Lung microvascular endothelial cell (primary cell): ENCODE data around the gene TBC1D3B. TPM values are rescaled to one million over a fixed set of nuclear protein-coding genes. Genes with fewer than 3 reads are reported as not detected.
"Not testable (repeated sequence)": the region's sequence is repeated elsewhere in the genome, so short reads cannot be mapped to it uniquely, and the experiment has no call there.

Source experiments
- DNase-seq, 2 donors: peaks; one replicate each; pipeline versions ENCODE4 v3.0.0 to v3.0.0-alpha.2; 2010; ENCODE audit warnings: low read depth in 2 of 2
- total RNA-seq: library from RNA; depleted of rRNA; stranded (reverse); fragments of >200 nt; gene quantifications from 2 replicates; pipeline ENCODE4 v1.2.1, GENCODE V29; 2014

The TBC1D3B gene
- total RNA-seq, 1 donor from 2014 or later: 0.99 TPM

GRCh38 chr17:36131421-36131820 is 45.0 kb downstream of the TBC1D3B start:
- no peak for DNase-seq

- no peak for DNase-seq
Measured at GRCh38 chr17:36130346-36130745, 46.1 kb downstream of the TBC1D3B start.

- no peak for DNase-seq
Measured at GRCh38 chr17:36129616-36130015, 46.8 kb downstream of the TBC1D3B start.

GRCh38 chr17:36128411-36128978 is 47.9 kb downstream of the TBC1D3B start:
- no peak for DNase-seq

GRCh38 chr17:36127911-36128310 is 48.5 kb downstream of the TBC1D3B start:
- DNase-seq: no peak

GRCh38 chr17:36127199-36127893 is 49.1 kb downstream of the TBC1D3B start:
- no peak for DNase-seq

GRCh38 chr17:36124879-36125824 is 51.3 kb downstream of the TBC1D3B start:
- DNase-seq: peak in 1 of 2 donors; percentile 5

- no peak for DNase-seq
Measured at GRCh38 chr17:36123431-36123830, 53.0 kb downstream of the TBC1D3B start.

- DNase-seq: not testable (repeated sequence)
Measured at GRCh38 chr17:36121099-36121498, 55.3 kb downstream of the TBC1D3B start.

- no peak for DNase-seq
Measured at GRCh38 chr17:36120221-36120620, 56.2 kb downstream of the TBC1D3B start.

- DNase-seq: no peak
Measured at GRCh38 chr17:36118477-36119353, 57.7 kb downstream of the TBC1D3B start.

- DNase-seq: no peak
Measured at GRCh38 chr17:36117505-36118382, 58.7 kb downstream of the TBC1D3B start.

Other genes with a start within 250 kb of the TBC1D3B start
- gene RDM1, start 245.9 kb downstream of the TBC1D3B start, total RNA-seq: not detected in 2 replicates
- gene LYZL6, start 232.9 kb downstream of the TBC1D3B start, total RNA-seq: not detected in 2 replicates
- under 0.01 TPM in 1 of 2 replicates, not detected in the other for gene CCL16, start 195.1 kb downstream of the TBC1D3B start, total RNA-seq
- 3.9 and 4.6 TPM in 2 replicates for gene CCL14, start 189.9 kb downstream of the TBC1D3B start, total RNA-seq
- gene CCL15, start 175.1 kb downstream of the TBC1D3B start, total RNA-seq: not detected in 2 replicates
- gene CCL23, start 158.7 kb downstream of the TBC1D3B start, total RNA-seq: 0.65 and 0.99 TPM in 2 replicates
- not detected in 2 replicates for gene CCL18, start 112.4 kb downstream of the TBC1D3B start, total RNA-seq
- gene CCL3, start 86.5 kb downstream of the TBC1D3B start, total RNA-seq: not detected in 2 replicates
- gene CCL4, start 72.8 kb downstream of the TBC1D3B start, total RNA-seq: not detected in 2 replicates
- not detected in 2 replicates for gene CCL3L1, start 20.1 kb upstream of the TBC1D3B start, total RNA-seq
- gene CCL4L2, start 34.4 kb upstream of the TBC1D3B start, total RNA-seq: not detected in 2 replicates
- gene TBC1D3I, start 87.9 kb upstream of the TBC1D3B start, total RNA-seq: under 0.01 and 0.22 TPM in 2 replicates
- not detected in 2 replicates for gene TBC1D3G, start 147.2 kb upstream of the TBC1D3B start, total RNA-seq
- not detected in 2 replicates for gene TBC1D3H, start 211.8 kb upstream of the TBC1D3B start, total RNA-seq